RWPE2 (cell line): ENCODE measurements around the gene RFTN1.

Experiments
- ATAC-seq: fragments of 200-7000 bp; cut with Tn5 transposase; 3 replicates; pipeline ENCODE4 v1.9.1; 2021; ENCODE audit warnings: low read depth
- DNase-seq: peaks from one replicate; pipeline ENCODE4 v3.0.0-alpha.2; 2020; ENCODE audit warnings: low spot score
- H3K27ac ChIP-seq: fragments of 450-650 bp; 2 replicates; pipeline ENCODE4 v1.5.1; 2017; ENCODE audit warnings: mild to moderate bottlenecking; ENCODE audit not compliant: poor library complexity, severe bottlenecking
- H3K27me3 ChIP-seq: fragments of 250-450 bp; sonication (Bioruptor Pico); 2 replicates; pipeline ENCODE4 v1.5.1; 2021; ENCODE audit warnings: mild to moderate bottlenecking, moderate library complexity; ENCODE audit not compliant: insufficient read depth, poor library complexity, severe bottlenecking
- H3K36me3 ChIP-seq: fragments of 250-450 bp; sonication (Bioruptor Pico); 2 replicates; pipeline ENCODE4 v1.5.1; 2020; ENCODE audit warnings: low read depth, mild to moderate bottlenecking, moderate library complexity
- H3K4me1 ChIP-seq: fragments of 250-450 bp; sonication (Bioruptor Pico); 2 replicates; pipeline ENCODE4 v1.5.1; 2021; ENCODE audit warnings: mild to moderate bottlenecking, moderate library complexity; ENCODE audit not compliant: insufficient read depth, poor library complexity, severe bottlenecking
- H3K4me3 ChIP-seq: fragments of 250-450 bp; sonication (Bioruptor Pico); 2 replicates; pipeline ENCODE4 v1.5.1; 2021; ENCODE audit warnings: mild to moderate bottlenecking, moderate library complexity; ENCODE audit not compliant: severe bottlenecking
- H3K9me3 ChIP-seq: fragments of 250-450 bp; sonication (Bioruptor Pico); 2 replicates; pipeline ENCODE4 v1.5.1; 2021; ENCODE audit warnings: mild to moderate bottlenecking, moderate library complexity; ENCODE audit not compliant: severe bottlenecking
- TF ChIP-seq, protein P1 (sequence below): fragments of 450-650 bp; IDR thresholded peaks from one replicate; pipeline ENCODE4 v1.5.1; 2017; ENCODE audit warnings: mild to moderate bottlenecking, moderate library complexity; ENCODE audit not compliant: poor library complexity, severe bottlenecking

The RFTN1 gene

DNA sequence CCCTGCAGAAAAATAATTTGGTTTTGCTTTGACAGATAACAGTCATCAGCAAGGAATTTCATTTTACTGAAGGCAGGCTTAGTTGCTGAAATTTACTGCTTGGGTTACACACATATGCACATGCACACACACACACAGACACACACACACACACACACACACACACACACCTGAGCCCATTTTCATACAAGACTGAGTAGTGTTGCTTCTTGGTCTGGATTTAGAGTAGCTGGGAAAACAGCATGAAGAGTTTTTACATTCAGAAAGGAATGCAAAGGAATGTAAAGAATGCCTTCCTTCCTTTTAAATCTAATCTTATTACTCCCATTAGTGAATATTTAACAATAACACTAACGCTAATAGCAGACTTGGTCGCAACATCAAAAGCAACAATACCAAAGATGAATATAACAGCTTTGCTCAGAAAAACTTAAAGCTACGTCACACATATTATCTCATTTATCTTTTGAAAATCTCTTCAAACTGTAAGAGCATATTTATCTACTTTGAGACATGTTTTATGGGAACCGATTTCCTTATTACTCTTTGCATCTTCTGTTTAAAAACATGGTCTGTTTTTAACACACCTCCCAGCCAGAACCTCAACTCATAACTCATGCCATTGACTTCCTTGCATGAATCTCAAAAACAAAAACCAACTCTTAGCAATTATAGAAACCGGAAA, 32.5 kb downstream of the RFTN1 start:
- no peak overlapping the region for H3K27ac ChIP-seq
- peaks cover 3% of the 10 kb centered on the region for H3K4me1 ChIP-seq
- no peaks in the 10 kb centered on the region for H3K36me3 ChIP-seq
- DNase-seq = no peak
- ATAC-seq = no peak
- TF ChIP-seq, protein P1, sequence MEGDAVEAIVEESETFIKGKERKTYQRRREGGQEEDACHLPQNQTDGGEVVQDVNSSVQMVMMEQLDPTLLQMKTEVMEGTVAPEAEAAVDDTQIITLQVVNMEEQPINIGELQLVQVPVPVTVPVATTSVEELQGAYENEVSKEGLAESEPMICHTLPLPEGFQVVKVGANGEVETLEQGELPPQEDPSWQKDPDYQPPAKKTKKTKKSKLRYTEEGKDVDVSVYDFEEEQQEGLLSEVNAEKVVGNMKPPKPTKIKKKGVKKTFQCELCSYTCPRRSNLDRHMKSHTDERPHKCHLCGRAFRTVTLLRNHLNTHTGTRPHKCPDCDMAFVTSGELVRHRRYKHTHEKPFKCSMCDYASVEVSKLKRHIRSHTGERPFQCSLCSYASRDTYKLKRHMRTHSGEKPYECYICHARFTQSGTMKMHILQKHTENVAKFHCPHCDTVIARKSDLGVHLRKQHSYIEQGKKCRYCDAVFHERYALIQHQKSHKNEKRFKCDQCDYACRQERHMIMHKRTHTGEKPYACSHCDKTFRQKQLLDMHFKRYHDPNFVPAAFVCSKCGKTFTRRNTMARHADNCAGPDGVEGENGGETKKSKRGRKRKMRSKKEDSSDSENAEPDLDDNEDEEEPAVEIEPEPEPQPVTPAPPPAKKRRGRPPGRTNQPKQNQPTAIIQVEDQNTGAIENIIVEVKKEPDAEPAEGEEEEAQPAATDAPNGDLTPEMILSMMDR = no peak
- no peaks in the 10 kb centered on the region for H3K27me3 ChIP-seq
- no peak overlapping the region for H3K4me3 ChIP-seq
- no peaks in the 10 kb centered on the region for H3K9me3 ChIP-seq

DNA sequence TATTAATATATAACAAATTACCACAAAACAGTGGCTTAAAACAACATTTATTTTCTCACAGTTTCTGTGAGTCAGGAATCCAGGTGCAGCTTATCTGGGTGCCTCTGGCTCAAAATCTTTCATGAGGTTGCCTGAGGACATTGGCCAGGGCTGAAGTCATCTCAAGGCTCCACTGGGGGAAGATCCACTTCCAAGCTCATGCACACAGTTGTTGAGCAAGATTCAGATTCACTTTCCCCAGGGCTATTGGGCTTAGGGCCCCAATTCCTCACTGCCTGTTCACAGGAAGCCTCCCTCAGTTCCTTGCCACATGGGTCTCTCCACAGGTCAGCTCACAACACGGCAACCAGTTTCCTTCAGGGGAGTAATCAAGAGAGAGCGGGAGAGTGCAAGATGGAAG, 35.0 kb downstream of the RFTN1 start:
- DNase-seq = no peak
- TF ChIP-seq, protein P1 = no peak
- peaks cover 3% of the 10 kb centered on the region for H3K4me1 ChIP-seq
- no peaks in the 10 kb centered on the region for H3K27me3 ChIP-seq
- peak; percentile 50; the same call in 2 of the 3 replicates for ATAC-seq
- H3K27ac ChIP-seq = no peak overlapping the region
- H3K9me3 ChIP-seq = no peaks in the 10 kb centered on the region
- no peaks in the 10 kb centered on the region for H3K36me3 ChIP-seq
- H3K4me3 ChIP-seq = no peak overlapping the region

DNA sequence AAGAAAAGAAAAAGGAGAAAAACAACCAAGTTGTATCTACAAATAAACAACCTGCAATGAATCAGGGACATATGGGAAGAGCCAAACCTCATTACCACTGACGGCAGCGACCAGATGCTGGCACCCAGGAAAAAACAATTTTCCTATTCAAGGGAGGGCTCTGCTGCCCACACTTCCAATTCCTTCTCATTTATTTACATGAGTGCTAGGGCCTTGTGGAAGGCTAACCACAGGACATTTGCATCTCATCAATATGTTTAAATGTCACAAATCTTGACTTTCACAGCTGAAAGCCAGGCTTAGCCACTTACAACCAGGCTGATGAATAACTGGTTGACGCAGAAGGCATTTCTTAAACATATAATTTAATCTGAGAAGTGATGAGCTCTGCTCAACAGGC, 36.0 kb downstream of the RFTN1 start:
- ATAC-seq (no peak), DNase-seq (no peak)
- H3K27me3 ChIP-seq = no peaks in the 10 kb centered on the region
- peaks cover 3% of the 10 kb centered on the region for H3K4me1 ChIP-seq
- no peaks in the 10 kb centered on the region for H3K36me3 ChIP-seq
- no peak overlapping the region for H3K27ac ChIP-seq
- no peaks in the 10 kb centered on the region for H3K9me3 ChIP-seq
- H3K4me3 ChIP-seq = no peak overlapping the region
- TF ChIP-seq, protein P1 = no peak

DNA sequence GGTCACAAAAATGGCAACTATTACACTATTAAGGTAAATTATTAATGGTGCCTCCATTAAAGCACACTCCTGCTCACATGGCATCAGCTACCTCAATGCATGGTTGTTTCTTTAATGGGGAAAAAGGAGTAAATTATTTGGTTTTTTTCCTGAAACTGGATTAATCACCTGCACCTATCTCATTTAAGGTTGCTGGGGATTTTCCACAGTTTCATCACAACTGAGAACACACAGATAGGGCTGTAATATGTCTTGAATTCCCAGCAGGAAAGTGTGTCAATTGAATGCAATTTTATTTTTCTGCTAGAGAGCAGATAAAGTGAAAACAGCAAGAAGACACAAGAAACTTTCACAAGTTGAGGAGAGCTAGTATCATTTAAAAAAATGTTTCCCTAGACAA, 36.4 kb downstream of the RFTN1 start:
- DNase-seq = no peak
- H3K27ac ChIP-seq = no peak overlapping the region
- TF ChIP-seq, protein P1 = no peak
- no peak for ATAC-seq
- no peaks in the 10 kb centered on the region for H3K9me3 ChIP-seq
- no peaks in the 10 kb centered on the region for H3K27me3 ChIP-seq
- no peak overlapping the region for H3K4me3 ChIP-seq
- peaks cover 3% of the 10 kb centered on the region for H3K4me1 ChIP-seq
- no peaks in the 10 kb centered on the region for H3K36me3 ChIP-seq

DNA sequence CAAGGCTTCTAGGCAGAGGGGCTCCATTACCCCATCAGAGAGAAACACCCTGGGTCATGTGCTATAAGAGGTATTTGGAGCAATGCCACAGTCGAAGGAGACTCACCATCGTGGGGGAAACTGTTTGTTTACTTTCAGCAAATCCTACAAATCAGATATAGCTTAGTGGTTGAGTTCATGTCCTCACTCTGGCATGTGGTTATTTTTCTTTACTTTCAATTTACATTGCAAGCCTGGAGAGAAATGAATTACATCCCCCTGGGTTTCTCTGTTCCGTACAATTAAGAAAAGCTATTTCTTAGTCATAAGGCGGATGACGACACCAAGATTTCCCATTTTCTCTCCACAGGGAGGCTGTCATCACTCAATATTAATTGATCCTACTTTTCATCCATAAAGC, 36.9 kb downstream of the RFTN1 start:
- H3K4me3 ChIP-seq = no peak overlapping the region
- no peak for DNase-seq
- no peaks in the 10 kb centered on the region for H3K27me3 ChIP-seq
- peak; percentile 40; the same call in 2 of the 3 replicates for ATAC-seq
- H3K4me1 ChIP-seq = peaks cover 3% of the 10 kb centered on the region
- H3K27ac ChIP-seq = no peak overlapping the region
- no peaks in the 10 kb centered on the region for H3K36me3 ChIP-seq
- TF ChIP-seq, protein P1 = no peak
- H3K9me3 ChIP-seq = no peaks in the 10 kb centered on the region
